GM18873 (cell line): ENCODE measurements around the gene FBXO9.

ENCODE experiments used
- ATAC-seq: cut with Tn5 transposase; IDR thresholded peaks from one replicate; pipeline ENCODE4 v1.9.1; 2021; ENCODE audit warnings: mild to moderate bottlenecking, moderate library complexity, moderate number of reproducible peaks; ENCODE audit not compliant: unreplicated experiment, low FRiP score

The FBXO9 gene

DNA sequence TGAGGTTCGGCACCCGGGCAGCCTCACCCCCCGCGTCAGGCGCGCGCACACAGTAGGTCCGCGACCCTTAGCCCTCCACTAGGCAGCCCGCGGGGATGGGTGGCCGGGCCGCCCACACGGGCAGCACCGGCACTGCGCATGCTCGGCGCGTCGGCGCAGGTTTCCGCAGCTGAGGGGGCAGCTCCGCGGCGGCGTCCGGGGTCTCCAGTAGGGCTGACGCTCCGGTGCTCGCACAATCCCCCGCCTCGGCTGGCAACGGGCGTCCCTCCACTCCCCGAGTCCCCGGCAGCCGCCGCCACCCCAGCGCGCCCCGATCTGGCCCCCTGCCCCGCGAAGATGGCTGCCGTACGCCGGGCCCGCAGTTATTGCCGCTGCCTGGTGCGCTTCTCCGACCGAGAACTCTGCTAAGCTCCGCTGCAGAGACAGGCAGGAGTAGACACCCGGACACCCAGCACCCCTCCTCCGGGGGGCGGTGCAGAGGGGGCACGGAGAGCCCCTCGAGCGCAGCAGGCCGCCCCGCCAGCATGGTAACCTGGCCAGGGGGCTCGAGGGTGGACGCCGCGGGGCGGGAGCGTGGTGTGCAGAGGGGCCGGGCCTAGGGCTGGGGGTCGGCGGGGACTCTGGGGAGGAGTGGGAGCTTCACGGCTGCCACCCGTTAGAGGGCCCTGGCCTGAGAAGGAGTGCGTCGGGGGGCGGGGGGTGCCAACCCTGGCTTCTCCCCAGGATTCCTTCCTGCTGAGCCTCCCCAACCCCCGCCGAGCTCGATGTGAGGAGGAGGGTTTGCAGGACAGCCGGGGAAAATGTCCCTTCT lies at the start of gene FBXO9:
Gene FBXO9, plus strand, starts transcription at position 139 of the 811 bp plus-strand sequence. Its CDS starts 386 bp downstream, at position 525.
- ATAC-seq: peak; percentile 32

GRCh38 chr6:53015486-53015885 lies 49.7 kb upstream of the FBXO9 start:
- ATAC-seq: no peak

GRCh38 chr6:53018446-53018845 lies 46.8 kb upstream of the FBXO9 start:
- ATAC-seq: no peak

DNA sequence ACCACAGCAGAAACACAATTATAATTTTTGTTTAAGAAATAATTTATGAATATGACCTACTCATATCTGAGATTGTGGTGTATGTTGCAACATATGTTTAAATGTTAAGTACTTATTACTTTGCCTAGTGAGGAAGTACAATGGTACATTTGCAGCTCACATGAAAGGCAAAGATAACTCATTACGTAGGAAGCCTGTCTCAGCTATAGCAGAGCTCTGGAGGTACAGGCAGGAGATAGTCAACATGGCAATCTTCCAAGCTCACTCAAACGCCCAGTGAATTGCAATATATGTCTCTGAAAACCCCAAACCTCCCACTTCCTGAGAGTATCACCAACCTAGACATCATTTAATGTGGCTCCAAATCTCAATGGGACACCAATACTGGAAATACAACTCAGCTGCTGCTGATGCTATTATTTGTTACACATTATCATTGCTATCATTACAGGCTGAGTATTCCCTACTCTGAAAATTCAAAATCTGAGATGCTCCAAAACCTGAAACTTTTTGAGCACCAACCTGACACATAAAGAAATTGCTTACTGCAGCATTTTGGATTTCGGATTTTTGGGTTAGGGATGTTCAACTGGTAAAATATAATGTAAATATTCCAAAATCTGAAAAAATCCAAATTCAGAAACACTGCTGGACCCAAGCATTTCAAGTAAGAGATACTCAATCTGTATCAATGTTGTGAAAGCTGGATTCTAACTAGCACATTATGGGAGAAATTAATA lies 45.0 kb upstream of the FBXO9 start:
- no peak for ATAC-seq

- ATAC-seq: no peak
Measured at GRCh38 chr6:53023323-53023722, 41.9 kb upstream of the FBXO9 start.

DNA sequence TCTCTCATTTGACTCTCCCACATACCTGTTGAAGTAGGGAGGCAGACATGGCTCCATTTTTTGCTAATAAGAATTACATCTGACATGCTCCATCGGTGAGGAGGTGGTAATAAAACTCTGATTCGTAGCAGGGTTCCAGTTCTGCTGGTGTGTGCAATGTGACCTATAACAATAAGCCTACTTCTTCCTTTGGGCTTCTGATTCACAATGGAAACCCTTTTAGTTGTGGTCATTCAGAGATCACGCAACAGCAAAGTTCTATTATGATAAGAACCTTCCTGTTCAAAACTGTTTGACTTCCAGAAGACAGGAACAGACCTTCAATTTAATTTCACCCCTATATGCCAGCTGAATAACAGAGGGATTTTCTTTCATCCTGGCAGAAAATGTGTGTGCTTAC lies 38.7 kb upstream of the FBXO9 start:
- ATAC-seq: no peak

DNA sequence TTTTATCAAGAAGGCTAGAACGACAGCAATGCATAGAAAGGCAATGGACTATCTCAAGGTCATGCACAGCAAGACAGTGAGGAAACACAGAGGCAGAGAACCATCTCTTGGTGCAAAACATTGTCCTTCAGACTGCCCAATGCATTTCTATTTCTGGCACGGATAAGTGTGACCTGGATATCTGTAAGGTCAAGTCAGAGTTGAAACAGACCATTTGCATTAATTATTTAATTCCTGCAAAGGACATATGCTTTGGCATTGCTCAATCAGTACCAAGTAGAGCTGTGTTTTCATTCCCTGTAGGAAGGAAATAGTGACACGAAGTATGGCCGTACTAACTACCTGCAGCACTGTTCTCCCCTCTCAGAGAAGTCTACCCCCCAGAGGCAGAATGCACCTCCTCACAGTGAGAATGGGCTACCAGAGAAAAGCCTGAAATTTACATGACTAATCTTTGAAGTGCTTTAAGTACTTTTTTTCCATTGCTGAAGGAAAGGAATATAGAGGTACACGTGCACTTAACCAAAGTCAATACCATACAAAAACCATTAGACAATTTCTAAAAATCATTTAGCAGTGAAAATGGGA lies 38.0 kb upstream of the FBXO9 start:
- ATAC-seq: no peak

GRCh38 chr6:53028467-53028866 lies 36.7 kb upstream of the FBXO9 start:
- no peak for ATAC-seq

DNA sequence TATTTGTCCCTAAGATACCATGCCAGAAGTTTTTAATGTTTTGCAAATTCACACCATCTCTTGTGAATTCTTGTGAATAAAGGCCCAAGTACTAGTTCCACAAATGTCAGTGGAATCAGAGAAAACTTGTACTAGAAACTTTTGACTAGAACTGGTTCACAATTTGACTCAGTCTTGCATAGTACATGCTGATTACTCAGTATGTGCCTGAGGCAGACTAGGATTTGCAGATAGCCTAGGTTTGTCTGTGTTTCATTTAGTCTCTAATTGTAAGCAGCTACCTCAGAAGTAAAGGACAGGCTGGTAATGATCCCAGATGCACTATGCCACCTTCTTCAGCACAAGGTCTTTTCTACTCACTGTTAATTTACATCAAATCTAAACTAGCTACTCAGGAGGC lies 35.9 kb upstream of the FBXO9 start:
- no peak for ATAC-seq

DNA sequence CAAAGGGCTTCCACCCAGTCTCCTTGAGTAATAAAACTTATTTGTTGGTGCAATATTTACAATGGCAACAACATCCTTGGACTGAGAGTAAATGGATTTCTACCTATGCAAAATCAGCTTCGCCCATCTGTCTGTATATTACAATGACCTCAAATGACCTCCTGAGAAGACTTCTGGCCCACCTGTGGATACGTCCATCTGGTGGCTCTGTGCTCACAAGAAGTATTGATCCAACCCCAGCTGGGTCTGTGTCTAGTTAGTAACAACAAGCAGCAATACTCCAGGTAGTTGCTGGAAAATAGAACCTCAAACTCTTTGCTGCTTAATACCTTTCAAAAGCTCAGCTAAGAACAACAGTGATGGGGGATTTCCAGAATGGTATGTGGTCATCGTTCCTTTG lies 35.4 kb upstream of the FBXO9 start:
- no peak for ATAC-seq

GRCh38 chr6:53031281-53031680 lies 33.9 kb upstream of the FBXO9 start:
- no peak for ATAC-seq

DNA sequence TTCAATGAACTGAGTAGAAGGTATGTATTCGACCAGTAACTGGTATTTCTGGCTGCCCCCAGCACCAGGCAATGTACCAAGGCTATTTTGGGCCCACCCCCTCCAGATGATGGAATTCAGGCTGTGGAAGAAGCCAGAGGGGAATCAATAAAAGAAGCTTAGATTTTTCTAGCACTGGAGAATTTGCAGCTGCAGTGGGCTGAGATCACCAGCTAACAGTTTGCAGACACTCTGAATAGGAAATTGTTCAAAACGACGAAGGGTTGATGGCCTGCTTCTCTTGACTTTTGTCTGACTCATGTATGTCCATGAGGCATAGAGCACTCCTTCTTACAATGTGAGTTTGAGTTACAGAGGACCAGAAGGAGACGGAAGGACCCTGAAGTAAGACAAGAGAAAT lies 32.4 kb upstream of the FBXO9 start:
- no peak for ATAC-seq

- ATAC-seq: no peak
Measured at GRCh38 chr6:53033764-53034163, 31.4 kb upstream of the FBXO9 start.

GRCh38 chr6:53035549-53036213 lies 29.5 kb upstream of the FBXO9 start:
- ATAC-seq: no peak

DNA sequence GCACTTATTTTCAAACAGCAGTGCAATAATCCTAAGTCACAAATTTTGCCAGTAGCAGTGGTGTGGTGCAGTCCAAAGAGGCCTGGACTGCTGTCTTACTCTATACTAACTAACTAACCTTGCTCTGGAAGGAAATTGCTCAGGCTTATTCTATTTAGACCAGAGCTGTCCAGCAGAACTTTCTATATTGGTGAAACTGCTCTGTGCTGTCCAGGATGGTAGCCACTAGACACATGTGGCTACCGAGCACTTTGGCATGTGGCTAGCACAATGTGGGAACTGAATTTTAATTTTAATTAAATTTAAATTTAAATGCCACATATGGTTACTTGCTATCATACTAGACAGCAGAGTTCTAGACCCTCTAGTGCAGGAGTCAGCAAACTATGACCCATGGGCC lies 27.1 kb upstream of the FBXO9 start:
- no peak for ATAC-seq

DNA sequence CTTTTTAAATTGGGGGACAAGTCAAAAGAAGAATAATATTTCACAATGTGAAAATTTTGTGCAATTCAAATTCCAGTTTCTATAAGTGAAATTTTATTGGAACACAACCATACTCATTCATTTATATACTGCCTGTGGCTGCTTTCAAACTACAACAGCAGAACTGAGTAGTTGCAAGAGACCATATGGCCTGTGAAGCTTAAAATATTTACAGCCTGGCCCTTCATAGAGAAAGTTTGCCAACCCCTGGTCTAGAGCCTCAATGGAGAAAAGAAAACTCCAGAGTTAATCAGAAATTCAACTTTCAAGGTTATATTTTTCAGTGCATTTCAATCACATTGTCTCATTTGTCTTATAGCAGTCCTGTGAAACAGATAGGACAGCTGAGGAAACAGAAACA lies 26.6 kb upstream of the FBXO9 start:
- ATAC-seq: no peak

- ATAC-seq: no peak
Measured at GRCh38 chr6:53041356-53041755, 23.8 kb upstream of the FBXO9 start.

- no peak for ATAC-seq
Measured at GRCh38 chr6:53042112-53042511, 23.1 kb upstream of the FBXO9 start.

DNA sequence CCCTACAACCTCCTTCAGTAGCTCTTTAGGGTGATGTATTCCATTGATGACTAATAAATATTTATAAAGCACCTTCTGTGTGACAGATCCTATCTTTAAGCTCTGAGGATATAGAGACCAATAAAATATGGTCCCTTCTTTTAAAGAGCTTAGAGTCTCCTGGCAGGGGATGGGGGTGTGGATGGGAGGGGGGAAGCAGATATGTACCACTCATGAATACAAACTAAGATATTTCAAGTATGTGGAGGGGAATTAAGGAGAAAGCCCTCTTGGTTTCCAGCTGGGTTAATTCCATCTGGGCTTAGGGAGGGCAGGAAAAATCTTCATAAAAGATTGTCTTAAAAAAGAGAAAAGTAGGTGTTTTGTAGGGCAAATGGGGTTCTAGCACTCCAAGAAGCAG lies 21.6 kb upstream of the FBXO9 start:
- no peak for ATAC-seq

DNA sequence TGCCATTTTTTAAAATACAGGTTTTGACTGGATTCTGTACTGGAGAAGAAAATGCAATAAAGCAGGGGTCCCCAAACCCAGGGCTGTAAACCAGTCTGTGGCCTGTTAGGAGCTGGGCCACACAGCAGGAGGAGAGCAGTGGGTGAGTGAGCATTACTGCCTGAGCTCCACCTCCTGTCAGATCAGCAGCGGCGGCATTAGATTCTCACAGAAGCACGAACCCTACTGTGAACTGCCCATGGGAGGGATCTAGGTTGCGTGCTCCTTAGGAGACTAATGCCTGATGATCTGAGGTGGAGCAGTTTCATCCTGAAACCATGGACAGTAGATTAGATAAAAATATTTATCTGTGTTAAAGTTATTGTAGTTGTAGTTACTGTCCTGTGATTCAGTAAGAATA lies 21.1 kb upstream of the FBXO9 start:
- ATAC-seq: no peak

- no peak for ATAC-seq
Measured at GRCh38 chr6:53044572-53044971, 20.6 kb upstream of the FBXO9 start.
